Activated CD8-positive, alpha-beta memory T cell treated with anti-CD3 and anti-CD28 coated beads for 4 hours (primary cell): ENCODE measurements around the gene CDH16.

Experiments
- DNase-seq, 2 donors: peaks; one replicate each; pipeline ENCODE4 v3.0.0-alpha.2; 2020; ENCODE audit warnings: low read depth in 2 of 2

Gene CDH16

GRCh38 chr16:66894948-66895688 lies 23.6 kb downstream of the CDH16 start:
- DNase-seq, result peak in 1 of 2 donors; percentile 20

GRCh38 chr16:66894055-66894454 lies 24.6 kb downstream of the CDH16 start:
- no peak for DNase-seq

- no peak for DNase-seq
Measured at GRCh38 chr16:66891797-66892196, 26.9 kb downstream of the CDH16 start.

GRCh38 chr16:66891360-66891759 lies 27.3 kb downstream of the CDH16 start:
- DNase-seq, result no peak

GRCh38 chr16:66890799-66891198 lies 27.9 kb downstream of the CDH16 start:
- no peak for DNase-seq

- DNase-seq, result no peak
Measured at GRCh38 chr16:66889622-66890021, 29.1 kb downstream of the CDH16 start.

GRCh38 chr16:66888647-66889615 lies 29.8 kb downstream of the CDH16 start:
- no peak for DNase-seq

GRCh38 chr16:66886914-66887313 lies 31.8 kb downstream of the CDH16 start:
- no peak for DNase-seq

- no peak for DNase-seq
Measured at GRCh38 chr16:66886321-66886720, 32.4 kb downstream of the CDH16 start.

GRCh38 chr16:66885491-66885890 lies 33.2 kb downstream of the CDH16 start:
- DNase-seq, result no peak

GRCh38 chr16:66882702-66883101 lies 36.0 kb downstream of the CDH16 start:
- DNase-seq, result no peak

- no peak for DNase-seq
Measured at GRCh38 chr16:66881964-66882508, 36.6 kb downstream of the CDH16 start.

- no peak for DNase-seq
Measured at GRCh38 chr16:66881560-66881959, 37.1 kb downstream of the CDH16 start.

GRCh38 chr16:66881014-66881417 lies 37.7 kb downstream of the CDH16 start:
- DNase-seq, result no peak

GRCh38 chr16:66880288-66881013 lies 38.2 kb downstream of the CDH16 start, which contains the start of gene PDP2:
TSS of gene PDP2 (plus strand) at chr16:66880515. CDS start at chr16:66884285, 3,770 bp downstream.
- DNase-seq, result peak; percentile 74 to 79

- peak in 1 of 2 donors; percentile 22 for DNase-seq
Measured at GRCh38 chr16:66878067-66878466, 40.6 kb downstream of the CDH16 start.

GRCh38 chr16:66874079-66874775 lies 44.5 kb downstream of the CDH16 start:
- no peak for DNase-seq

- no peak for DNase-seq
Measured at GRCh38 chr16:66873685-66874055, 45.0 kb downstream of the CDH16 start.

- DNase-seq, result peak; percentile 78 to 81
Measured at GRCh38 chr16:66872943-66873684, 45.6 kb downstream of the CDH16 start.

- DNase-seq, result no peak
Measured at GRCh38 chr16:66872559-66872942, 46.1 kb downstream of the CDH16 start.
